Endothelial cell of hepatic sinusoid (primary cell): ENCODE data around the gene AUTS2.

Source experiments
- in situ Hi-C: cut with HindIII; loops from 2 replicates; pipeline ENCODE4 v1.10.0; 2017; ENCODE audit warnings: low sequenced_read_pairs

Gene AUTS2

DNA sequence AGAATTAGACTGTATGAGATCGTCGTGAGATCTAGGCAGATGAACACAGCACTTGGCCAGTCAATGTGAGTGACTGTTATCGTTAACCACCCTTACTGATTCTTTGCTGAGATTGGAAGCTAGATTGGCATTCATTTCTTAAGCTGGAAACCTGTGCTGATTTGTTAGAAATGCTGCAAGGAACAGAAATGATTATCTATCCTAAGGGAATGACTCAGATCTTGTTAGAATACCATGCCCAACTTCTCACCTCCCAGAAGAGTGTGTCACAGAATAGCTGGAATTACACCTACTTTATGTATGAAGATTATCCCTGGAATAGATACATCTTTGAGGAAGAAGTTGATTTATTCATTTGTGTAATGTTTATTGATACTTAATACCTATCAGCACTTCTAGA is 275.2 kb downstream of the AUTS2 start:
- in situ Hi-C loops: no loop called here

DNA sequence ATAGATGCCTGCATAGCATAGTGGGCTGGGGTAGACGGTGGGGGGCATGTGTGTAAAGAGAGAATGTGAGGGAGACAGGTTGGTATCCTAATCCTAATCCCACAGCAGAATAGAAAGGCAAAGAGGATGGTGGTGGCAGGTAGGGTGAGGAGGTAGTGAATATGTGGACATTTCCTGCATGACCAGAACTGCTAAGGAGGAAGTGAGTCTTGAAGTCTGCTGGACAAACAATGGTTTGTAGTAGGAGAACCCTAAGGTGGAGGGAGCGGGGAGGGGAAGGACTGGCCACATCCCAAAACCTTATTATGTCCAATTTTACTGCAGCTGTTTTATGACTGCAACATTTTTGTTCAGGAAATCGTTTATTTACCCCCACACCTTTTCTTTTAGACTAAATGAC is 279.7 kb downstream of the AUTS2 start:
- in situ Hi-C loops: no loop called here

GRCh38 chr7:69878591-69878990 is 280.3 kb downstream of the AUTS2 start:
- in situ Hi-C loops: no loop called here

- in situ Hi-C loops: no loop called here
These were observed 281.7 kb downstream of the AUTS2 start for GRCh38 chr7:69879989-69880388.

DNA sequence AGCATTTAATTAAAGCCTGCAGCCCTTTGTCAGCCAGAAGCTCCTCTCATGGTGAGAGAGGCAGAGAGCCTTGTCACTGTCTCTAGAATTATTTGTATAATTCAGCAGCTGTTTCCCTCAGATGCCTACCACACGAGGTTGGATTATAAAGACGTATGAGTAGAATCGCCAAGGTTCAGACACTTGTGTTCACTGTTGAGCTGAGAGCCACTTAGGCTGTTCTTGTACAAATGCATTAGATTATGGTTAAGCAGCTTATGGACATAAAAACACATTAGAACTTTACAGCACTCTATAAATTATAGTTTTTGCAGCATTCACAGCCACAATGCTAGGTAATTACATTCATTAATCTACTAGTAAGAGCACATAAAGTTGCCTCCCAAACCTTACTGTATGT is 282.6 kb downstream of the AUTS2 start:
- in situ Hi-C loops: no loop called here

GRCh38 chr7:69882269-69882668 is 284.0 kb downstream of the AUTS2 start:
- in situ Hi-C loops: no loop called here

- in situ Hi-C loops: no loop called here
These were observed 285.2 kb downstream of the AUTS2 start for GRCh38 chr7:69883399-69883891.

DNA sequence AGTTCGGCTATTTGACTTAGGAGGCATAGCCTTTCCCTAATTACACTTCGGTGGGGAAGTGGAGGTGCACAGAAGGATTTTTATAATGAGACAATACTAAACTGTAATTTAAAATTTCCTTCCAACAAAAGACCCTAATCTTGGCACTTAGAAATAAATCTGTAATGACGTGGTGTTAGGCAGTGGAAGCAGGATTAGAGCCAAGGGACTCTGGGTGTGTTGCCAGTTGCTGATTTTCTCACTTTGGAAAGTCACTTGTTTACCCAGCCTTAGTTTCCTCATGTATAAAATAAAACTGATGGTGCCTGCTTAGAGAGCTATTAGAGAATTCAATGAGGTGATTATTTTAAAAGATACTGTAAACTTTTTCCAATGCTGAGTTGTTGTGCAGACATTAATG is 287.2 kb downstream of the AUTS2 start:
- in situ Hi-C loops: no loop called here

DNA sequence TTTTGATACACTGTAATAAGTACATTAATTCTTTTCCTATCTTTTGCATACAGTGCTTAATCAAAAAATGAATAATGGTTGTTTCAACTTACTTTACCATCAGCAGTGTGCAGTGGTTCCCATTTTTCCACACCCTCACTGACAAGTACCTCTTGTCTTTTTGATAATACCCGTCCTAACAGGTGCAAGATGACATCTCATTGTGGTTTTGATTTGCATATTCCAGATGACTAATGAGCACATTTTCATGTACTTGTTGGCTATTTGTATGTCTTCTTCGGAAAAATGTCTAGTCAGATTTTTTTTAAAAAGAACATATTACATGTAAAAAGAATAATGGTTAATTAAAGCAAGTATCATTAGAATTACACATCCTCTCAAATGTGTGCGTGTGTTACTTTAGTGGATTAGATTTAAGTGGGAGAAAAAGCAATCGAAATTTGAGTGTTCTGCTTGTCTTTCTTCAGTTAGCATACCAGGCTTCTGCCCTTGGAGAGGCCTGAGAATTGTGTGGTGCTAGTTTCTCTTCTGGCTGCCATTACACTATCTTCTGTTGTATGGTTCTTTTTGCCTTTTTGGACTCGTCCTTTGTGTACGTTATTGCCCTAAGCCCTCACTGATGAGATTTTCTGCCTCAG is 291.2 kb downstream of the AUTS2 start:
- in situ Hi-C loops: no loop called here

- in situ Hi-C loops: no loop called here
These were observed 291.7 kb downstream of the AUTS2 start for GRCh38 chr7:69889976-69890351.

GRCh38 chr7:69892790-69893189 is 294.5 kb downstream of the AUTS2 start:
- in situ Hi-C loops: no loop called here

DNA sequence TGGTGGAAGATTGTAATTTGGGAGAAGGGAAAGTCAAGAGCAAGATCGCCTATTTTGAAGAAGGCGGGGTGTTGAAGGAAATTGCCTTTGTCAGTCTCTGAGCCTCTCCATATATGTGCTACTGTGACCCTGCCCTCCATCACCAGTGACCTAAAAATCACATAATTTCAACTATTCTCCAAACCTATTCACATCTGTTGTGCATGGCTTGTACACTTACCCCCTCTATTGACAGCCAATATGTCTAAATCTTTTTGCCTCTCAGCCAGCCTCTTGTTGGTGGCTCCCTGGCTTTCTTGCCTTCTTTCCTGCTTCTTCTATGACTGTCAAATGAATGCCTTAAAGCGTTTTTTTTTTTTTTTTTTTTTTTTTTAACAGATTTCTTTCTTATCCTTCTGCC is 295.6 kb downstream of the AUTS2 start:
- in situ Hi-C loops: no loop called here

DNA sequence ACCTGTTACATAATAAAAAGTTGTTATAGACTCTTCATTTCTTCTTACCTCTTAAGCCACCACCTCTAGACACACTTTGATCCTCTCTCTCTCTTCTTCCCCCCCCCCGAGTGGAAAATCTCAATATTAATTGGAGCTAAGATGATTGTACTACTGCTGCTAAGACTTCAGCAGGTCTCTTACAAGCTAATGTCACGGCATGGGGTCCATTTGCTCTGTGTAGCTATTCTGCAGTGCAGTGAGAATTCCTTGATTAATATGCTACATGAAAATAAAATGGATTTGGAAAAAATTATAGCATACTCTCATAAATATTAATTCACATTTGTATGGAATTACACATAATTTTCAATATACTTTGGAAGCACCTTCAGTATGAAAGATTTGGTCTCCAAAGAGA is 297.2 kb downstream of the AUTS2 start:
- in situ Hi-C loops: no loop called here

- in situ Hi-C loops: no loop called here
These were observed 297.8 kb downstream of the AUTS2 start for GRCh38 chr7:69896121-69896520.

- in situ Hi-C loops: no loop called here
These were observed 299.9 kb downstream of the AUTS2 start for GRCh38 chr7:69898189-69898588.

DNA sequence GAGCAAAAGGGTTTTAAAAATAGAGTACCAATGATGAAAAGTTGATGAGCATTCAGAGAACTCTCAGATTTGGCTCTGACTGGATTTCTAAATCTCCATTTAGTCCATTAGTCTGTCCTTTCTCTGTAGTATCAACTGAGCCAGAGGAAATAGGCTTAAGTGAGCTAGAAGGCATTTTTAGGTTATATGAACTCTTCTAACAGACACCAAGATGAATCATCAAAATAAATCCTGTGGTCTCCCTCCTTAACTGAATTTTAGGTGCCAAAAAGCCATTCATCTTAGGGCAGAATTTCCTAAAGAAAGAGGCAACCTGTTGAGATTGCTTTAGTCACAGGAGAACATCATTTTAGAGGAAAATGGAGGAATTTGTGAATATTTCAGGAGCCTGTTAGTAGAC is 305.1 kb downstream of the AUTS2 start:
- in situ Hi-C loops: no loop called here

- in situ Hi-C loops: no loop called here
These were observed 308.2 kb downstream of the AUTS2 start for GRCh38 chr7:69906283-69906995.

- in situ Hi-C loops: no loop called here
These were observed 309.4 kb downstream of the AUTS2 start for GRCh38 chr7:69907720-69908119.

DNA sequence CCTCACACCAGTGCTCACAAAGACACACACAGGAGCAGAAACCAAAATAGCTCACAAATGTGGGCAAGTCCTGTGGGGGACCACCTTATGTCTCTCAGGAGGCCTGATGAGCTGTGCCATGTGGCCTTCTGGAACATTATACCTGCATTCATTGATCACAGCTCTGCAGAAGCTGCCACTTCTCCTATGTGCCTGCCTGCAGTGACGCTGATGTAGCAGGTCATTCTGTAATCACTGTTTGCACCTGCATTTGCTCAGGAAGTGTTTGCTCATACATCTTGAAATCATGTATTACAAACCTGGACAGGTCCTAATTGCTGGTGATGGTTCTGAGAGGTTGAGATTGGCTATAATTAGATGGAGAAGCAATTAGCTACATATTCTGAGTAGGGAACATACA is 310.2 kb downstream of the AUTS2 start:
- in situ Hi-C loops: no loop called here

GRCh38 chr7:69910150-69910549 is 311.9 kb downstream of the AUTS2 start:
- in situ Hi-C loops: no loop called here

DNA sequence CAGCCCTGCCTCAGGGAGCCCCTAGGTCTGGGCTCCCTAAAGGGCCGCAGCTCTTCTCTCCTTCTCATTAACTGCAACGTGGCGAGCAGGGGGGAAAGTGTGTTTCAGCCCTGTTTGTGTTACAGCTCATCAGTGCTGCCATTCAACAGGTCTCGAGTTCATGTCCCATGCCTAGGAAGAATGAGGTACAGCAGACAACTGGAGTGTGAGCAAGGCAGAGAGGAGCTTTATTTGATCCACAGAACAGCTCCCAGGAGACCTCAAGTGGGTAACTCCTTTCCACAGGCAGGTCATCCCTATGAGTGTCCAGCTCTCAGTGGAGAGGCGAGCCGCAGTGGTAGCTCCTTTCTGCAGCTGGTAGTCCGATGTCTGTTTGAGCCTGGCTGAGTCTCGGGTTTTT is 313.1 kb downstream of the AUTS2 start:
- in situ Hi-C loops: no loop called here

- in situ Hi-C loops: no loop called here
These were observed 313.9 kb downstream of the AUTS2 start for GRCh38 chr7:69912141-69912540.

GRCh38 chr7:69912846-69913245 is 314.6 kb downstream of the AUTS2 start:
- in situ Hi-C loops: no loop called here
